ENCODE measurements around the gene CLCN7.
"Not testable (repeated sequence)": the region's sequence is repeated elsewhere in the genome, so short reads cannot be mapped to it uniquely, and the experiment has no call there.

The CLCN7 gene

GRCh38 chr16:1445518-1446203 lies 29.2 kb downstream of the CLCN7 start:
- DNase-seq (ENCODE audit: low spot score) = no peak

GRCh38 chr16:1444730-1445517 lies 29.9 kb downstream of the CLCN7 start:
- DNase-seq (ENCODE audit: low spot score) = no peak

- no peak for DNase-seq (ENCODE audit: low spot score)
Observed at GRCh38 chr16:1443980-1444729, 30.7 kb downstream of the CLCN7 start, which contains the start of gene CCDC154. CCDC154 (minus strand) TSS chr16:1444556; CDS start chr16:1444322, 234 bp downstream.

GRCh38 chr16:1443403-1443973 lies 31.3 kb downstream of the CLCN7 start:
- no peak for DNase-seq (ENCODE audit: low spot score)

- no peak for DNase-seq (ENCODE audit: low spot score)
Observed at GRCh38 chr16:1442697-1443096, 32.1 kb downstream of the CLCN7 start.

- DNase-seq (ENCODE audit: low spot score) = no peak
Observed at GRCh38 chr16:1441391-1441829, 33.4 kb downstream of the CLCN7 start.

GRCh38 chr16:1439699-1440074 lies 35.1 kb downstream of the CLCN7 start:
- DNase-seq (ENCODE audit: low spot score) = not testable (repeated sequence)

- DNase-seq (ENCODE audit: low spot score) = no peak
Observed at GRCh38 chr16:1439058-1439698, 35.6 kb downstream of the CLCN7 start.

- no peak for DNase-seq (ENCODE audit: low spot score)
Observed at GRCh38 chr16:1438229-1439057, 36.4 kb downstream of the CLCN7 start.

- no peak for DNase-seq (ENCODE audit: low spot score)
Observed at GRCh38 chr16:1437606-1438005, 37.2 kb downstream of the CLCN7 start.

- DNase-seq (ENCODE audit: low spot score) = no peak
Observed at GRCh38 chr16:1436731-1437355, 38.0 kb downstream of the CLCN7 start.

GRCh38 chr16:1435921-1436697 lies 38.7 kb downstream of the CLCN7 start:
- no peak for DNase-seq (ENCODE audit: low spot score)

GRCh38 chr16:1434644-1435592 lies 39.9 kb downstream of the CLCN7 start:
- no peak for DNase-seq (ENCODE audit: low spot score)

GRCh38 chr16:1433756-1434155 lies 41.1 kb downstream of the CLCN7 start:
- DNase-seq (ENCODE audit: low spot score) = no peak

- DNase-seq (ENCODE audit: low spot score) = no peak
Observed at GRCh38 chr16:1433263-1433560, 41.6 kb downstream of the CLCN7 start.

GRCh38 chr16:1432388-1433262 lies 42.2 kb downstream of the CLCN7 start:
- DNase-seq (ENCODE audit: low spot score) = no peak

GRCh38 chr16:1431497-1432270 lies 43.1 kb downstream of the CLCN7 start:
- no peak for DNase-seq (ENCODE audit: low spot score)
